Measurements from ENCODE around the gene PRSS33. TPM values are rescaled to one million over a fixed set of nuclear protein-coding genes. Genes with fewer than 3 reads are reported as not detected.

PRSS33 gene
- polyA plus RNA-seq, 2 of the 4 experiments (the other 2 are of a cell fraction), result 0.04 TPM; not detected in 1

- TF ChIP-seq REST (IDR thresholded peaks at IDR 0.05) (no peak), KDM5A (IDR thresholded peaks at IDR 0.05) (no peak), RNF2 (IDR thresholded peaks at IDR 0.05; ENCODE audit: borderline replicate concordance, low read depth) (no peak), HES2 (IDR thresholded peaks at IDR 0.05) (no peak), FOSL2 (IDR thresholded peaks at IDR 0.05) (no peak), FOSL2 (CRISPR knock-in tag; IDR thresholded peaks at IDR 0.05) (no peak), ZC3H11A (IDR thresholded peaks at IDR 0.05) (no peak)
These were observed 3.3 kb upstream of the PRSS33 start (continued) for GRCh38 chr16:2790631-2791030.

- CTCF ChIA-PET, result interaction anchor here (1.1 to 2.9 kb wide), 3 partner anchors 9 to 80 kb away, joined by 4 to 15 read pairs (median 5); no protein-coding TSS in a partner anchor
- Histone ChIP-seq H3K9me3 (no peaks in the 10 kb centered on the region), H3K27ac (no peak overlapping the region), H3K4me2 (no peak overlapping the region), H3K4me3 (no peak overlapping the region), H3K4me1 (no peaks in the 10 kb centered on the region)
- TF ChIP-seq KDM5A (IDR thresholded peaks at IDR 0.05), result no peak
- no peak for TF ChIP-seq POLR2A (IDR thresholded peaks at IDR 0.05; ENCODE audit: low read length)
- no peak for TF ChIP-seq POLR2AphosphoS2 (conservative IDR thresholded peaks at IDR 0.05; ENCODE audit: low read length)
- TF ChIP-seq JUN (IDR thresholded peaks at IDR 0.05), result no peak
- no peak for TF ChIP-seq SMC3 (IDR thresholded peaks at IDR 0.05)
- WGBS (ENCODE audit: missing lambda C conversion rate), result 31% methylated on average over 7 of the region's 7 CpGs
- peak in 1 of 2 experiments; percentile 27; a peak in 2 of 6 replicates for ATAC-seq
- FAIRE-seq, result no peak
- POLR2A ChIA-PET, result no interaction called here
- DNase-seq (ENCODE audit: low read depth in 1 of 2, low spot score in 1 of 2), result no peak
These were observed 601 bp upstream of the PRSS33 start for GRCh38 chr16:2787961-2788360.

- 43% methylated on average over 1 of the region's 3 CpGs for WGBS (ENCODE audit: missing lambda C conversion rate)
- no peak overlapping the region for H3K4me3 ChIP-seq
- POLR2A ChIA-PET, result no interaction called here
- DNase-seq (ENCODE audit: low read depth in 1 of 2, low spot score in 1 of 2) (no peak), ATAC-seq (no peak), FAIRE-seq (no peak)
- no peaks in the 10 kb centered on the region for H3K4me1 ChIP-seq
- no peak overlapping the region for H3K4me2 ChIP-seq
- no peak overlapping the region for H3K27ac ChIP-seq
- H3K9me3 ChIP-seq, result no peaks in the 10 kb centered on the region
- CTCF ChIA-PET, result interaction anchor here (0.6 kb wide), 1 partner anchor 28 kb away, joined by 3 read pairs; no protein-coding TSS in a partner anchor
- TF ChIP-seq SREBF2 (IDR thresholded peaks at IDR 0.05) (no peak), RNF2 (IDR thresholded peaks at IDR 0.05; ENCODE audit: borderline replicate concordance, low read depth) (no peak), PHF8 (IDR thresholded peaks at IDR 0.05; ENCODE audit: borderline replicate concordance, low read depth) (no peak), HMGXB4 (CRISPR knock-in tag; IDR thresholded peaks at IDR 0.05; ENCODE audit: borderline replicate concordance) (no peak), RAD21 (conservative IDR thresholded peaks at IDR 0.05 in 1 of 2, IDR thresholded peaks at IDR 0.05 in 1 of 2) (no peak), BHLHE40 (IDR thresholded peaks at IDR 0.05; ENCODE audit: low read depth, low read length) (no peak), EHF (CRISPR knock-in tag; IDR thresholded peaks at IDR 0.05) (no peak), EP300 (IDR thresholded peaks at IDR 0.05) (no peak), ZNF302 (CRISPR knock-in tag; IDR thresholded peaks at IDR 0.05) (no peak), FOSB (CRISPR knock-in tag; IDR thresholded peaks at IDR 0.05) (no peak), TFCP2L1 (CRISPR knock-in tag; IDR thresholded peaks at IDR 0.05) (no peak), REST (IDR thresholded peaks at IDR 0.05) (no peak), ZSCAN20 (CRISPR knock-in tag; IDR thresholded peaks at IDR 0.05) (no peak), PBX3 (IDR thresholded peaks at IDR 0.05) (no peak), CBX8 (IDR thresholded peaks at IDR 0.05) (no peak), ELK1 (IDR thresholded peaks at IDR 0.05; ENCODE audit: low read depth, low read length) (no peak), RFX5 (IDR thresholded peaks at IDR 0.05) (no peak)
These were observed 571 bp downstream of the PRSS33 start for GRCh38 chr16:2786826-2787151.
